ENCODE data around the gene LRFN3. TPM values are rescaled to one million over a fixed set of nuclear protein-coding genes. Genes with fewer than 3 reads are reported as not detected.

Gene LRFN3
- total and polyA plus RNA-seq, 2 of the 4 experiments (the other 2 are of a cell fraction), result 0.36 to 4.8 TPM

- H3K4me1 ChIP-seq (ENCODE audit: control insufficient read depth, insufficient read depth, low read length), result no peaks in the 10 kb centered on the region
- ChIA-PET CTCF (no interaction called here), POLR2A (ENCODE audit: unreplicated experiment) (no interaction called here)
- ATAC-seq (ENCODE audit: low read depth) (no peak; the same call in 1 of the 2 replicates), DNase-seq (no peak)
- TF ChIP-seq POLR2A (IDR thresholded peaks at IDR 0.05; ENCODE audit: low read depth, low read length) (no peak), RAD21 (IDR thresholded peaks at IDR 0.05; ENCODE audit: low read length) (no peak), MXI1 (IDR thresholded peaks at IDR 0.05; ENCODE audit: borderline replicate concordance, low read depth, low read length) (no peak), BHLHE40 (IDR thresholded peaks at IDR 0.05; ENCODE audit: low read depth, low read length) (no peak), CEBPB (IDR thresholded peaks at IDR 0.05; ENCODE audit: low read depth, low read length) (no peak), CHD1 (IDR thresholded peaks at IDR 0.05; ENCODE audit: low read depth, low read length) (no peak), RCOR1 (IDR thresholded peaks at IDR 0.05; ENCODE audit: insufficient replicate concordance, low read length) (no peak), RFX5 (IDR thresholded peaks at IDR 0.05; ENCODE audit: low read depth, low read length) (no peak), MAZ (IDR thresholded peaks at IDR 0.05; ENCODE audit: borderline replicate concordance, low read depth, low read length) (no peak), ELK1 (IDR thresholded peaks at IDR 0.05; ENCODE audit: borderline replicate concordance, low read depth, low read length) (no peak), MAFK (IDR thresholded peaks at IDR 0.05; ENCODE audit: low read depth, low read length) (no peak)
- H2BK20ac ChIP-seq (ENCODE audit: low read depth, low read length), result no peak overlapping the region
- H3K23ac ChIP-seq (ENCODE audit: low read depth, low read length), result no peak overlapping the region
- no peak overlapping the region for H3K27ac ChIP-seq (ENCODE audit: insufficient read depth, low read length)
- H4K8ac ChIP-seq (ENCODE audit: low read depth in 2 of 2, low read length in 2 of 2), result no peak overlapping the region
- H3K9me1 ChIP-seq (ENCODE audit: insufficient read depth, low read length), result no peaks in the 10 kb centered on the region
- dilution Hi-C loops (cut with HindIII; ENCODE audit: low sequenced_read_pairs, unreplicated experiment) (no loop called here), intact Hi-C loops (cut with micrococcal nuclease) (no loop called here), in situ Hi-C loops (cut with MboI; ENCODE audit: low sequenced_read_pairs) (no loop called here)
- no peaks in the 10 kb centered on the region for H3K36me3 ChIP-seq (ENCODE audit: control insufficient read depth, insufficient read depth, low read length)
- no peak overlapping the region for H2AFZ ChIP-seq (replicated peaks; ENCODE audit: low read length, poor library complexity)
- WGBS, 2 experiments (ENCODE audit: extremely low coverage in 2 of 2, insufficient read length in 1 of 2), result 20% methylated on average over 1 of the region's 8 CpGs; no CpG with 5 or more reads in 1 of the 2 experiments
- H3K9me3 ChIP-seq (ENCODE audit: control insufficient read depth, insufficient read depth, low read length), result peaks cover 5% of the 10 kb centered on the region
- H2AK9ac ChIP-seq (replicated peaks; ENCODE audit: low read depth, low read length, poor library complexity), result no peak overlapping the region
- H4K91ac ChIP-seq (ENCODE audit: insufficient read depth, low read depth, low read length), result no peak overlapping the region
- H2BK15ac ChIP-seq (ENCODE audit: low read depth, low read length), result no peak overlapping the region
- H3K14ac ChIP-seq (replicated peaks; ENCODE audit: low read depth, low read length), result no peak overlapping the region
- H3K79me1 ChIP-seq (ENCODE audit: low read depth in 1 of 2, low read length in 2 of 2), result no peaks in the 10 kb centered on the region
- H3K18ac ChIP-seq (ENCODE audit: low read depth, low read length), result no peak overlapping the region
- H3K27me3 ChIP-seq (ENCODE audit: control insufficient read depth, insufficient read depth, low read length), result peaks cover 27% of the 10 kb centered on the region
- H3K56ac ChIP-seq (ENCODE audit: extremely low read depth, insufficient read depth, low read length), result no peak overlapping the region
- no peak overlapping the region for H3K4ac ChIP-seq (ENCODE audit: low read depth, low read length)
- no peak overlapping the region for H4K5ac ChIP-seq (ENCODE audit: low read depth, low read length)
- H4K20me1 ChIP-seq (ENCODE audit: insufficient read depth, low read length), result no peaks in the 10 kb centered on the region; the same call in 1 of the 2 replicates
- no peak overlapping the region for H3K9ac ChIP-seq (ENCODE audit: low read depth, low read length)
- no peak overlapping the region for H2BK5ac ChIP-seq (ENCODE audit: low read depth, low read length, poor library complexity, severe bottlenecking)
- H2BK120ac ChIP-seq (ENCODE audit: low read depth, low read length), result no peak overlapping the region
- H3K4me3 ChIP-seq (ENCODE audit: insufficient read depth, low read depth, low read length), result no peak overlapping the region
- H2AK5ac ChIP-seq (ENCODE audit: low read depth, low read length), result no peak overlapping the region
- H3K4me2 ChIP-seq (ENCODE audit: low read depth, low read length), result no peak overlapping the region
- no TSS peak for BruUV-seq (replicated peaks)
Measured at GRCh38 chr19:35987571-35987896, 51.4 kb downstream of the LRFN3 start.
